Osteoblast (primary cell): ENCODE measurements around the gene NLGN1. TPM values are rescaled to one million over a fixed set of nuclear protein-coding genes. Genes with fewer than 3 reads are reported as not detected.

Experiments used
- DNase-seq: peaks from one replicate; pipeline ENCODE4 v3.0.0; 2011; ENCODE audit warnings: low spot score, mixed read lengths; ENCODE audit not compliant: insufficient read length; ENCODE audit errors: missing footprints
- H2AFZ ChIP-seq: 2 replicates; pipeline ENCODE4 v1.6.0; 2011; ENCODE audit warnings: mild to moderate bottlenecking, low read length
- H3K27ac ChIP-seq: 2 replicates; pipeline ENCODE4 v1.5.1; 2011; ENCODE audit warnings: mild to moderate bottlenecking, low read depth, low read length, moderate library complexity
- H3K27me3 ChIP-seq: 2 replicates; pipeline ENCODE4 v1.6.0; 2012; ENCODE audit warnings: mild to moderate bottlenecking, control low read depth, inconsistent platforms, low read length, moderate library complexity; ENCODE audit not compliant: insufficient read depth
- H3K36me3 ChIP-seq: 2 replicates; pipeline ENCODE4 v1.5.1; 2011; ENCODE audit warnings: mild to moderate bottlenecking, low read length, control low read depth, moderate library complexity; ENCODE audit not compliant: insufficient read depth
- H3K4me1 ChIP-seq: 2 replicates; pipeline ENCODE4 v1.5.1; 2011; ENCODE audit warnings: mild to moderate bottlenecking, low read length, control low read depth, moderate library complexity; ENCODE audit not compliant: insufficient read depth
- H3K4me2 ChIP-seq: 2 replicates; pipeline ENCODE4 v1.6.0; 2011; ENCODE audit warnings: mild to moderate bottlenecking, low read length; ENCODE audit not compliant: insufficient read depth
- H3K4me3 ChIP-seq: fragments of 200-600 bp; sonication (generic); 3 replicates; pipeline ENCODE4 v1.5.1; 2012; ENCODE audit warnings: mild to moderate bottlenecking, low read length, inconsistent platforms; ENCODE audit not compliant: insufficient read depth
- H3K79me2 ChIP-seq: 2 replicates; pipeline ENCODE4 v1.6.0; 2012; ENCODE audit warnings: mild to moderate bottlenecking, low read length, control low read depth, inconsistent platforms; ENCODE audit not compliant: insufficient read depth
- H3K9me3 ChIP-seq: 2 replicates; pipeline ENCODE4 v1.5.1; 2011; ENCODE audit warnings: low read depth, low read length, control low read depth
- H4K20me1 ChIP-seq: 2 replicates; pipeline ENCODE4 v1.6.0; 2012; ENCODE audit warnings: mild to moderate bottlenecking, low read length, control low read depth; ENCODE audit not compliant: insufficient read depth
- CTCF ChIP-seq: IDR thresholded peaks from 2 replicates; pipeline ENCODE4 v1.5.1; 2011; ENCODE audit warnings: mild to moderate bottlenecking, low read depth, low read length, moderate library complexity; ENCODE audit errors: extremely low read depth
- total RNA-seq: library from RNA; depleted of rRNA; stranded (reverse); fragments of >200 nt; gene quantifications from 2 replicates; pipeline ENCODE4 v1.2.3, GENCODE V29; 2012

The NLGN1 gene
- total RNA-seq, 1 donor: 9.0 TPM

DNA sequence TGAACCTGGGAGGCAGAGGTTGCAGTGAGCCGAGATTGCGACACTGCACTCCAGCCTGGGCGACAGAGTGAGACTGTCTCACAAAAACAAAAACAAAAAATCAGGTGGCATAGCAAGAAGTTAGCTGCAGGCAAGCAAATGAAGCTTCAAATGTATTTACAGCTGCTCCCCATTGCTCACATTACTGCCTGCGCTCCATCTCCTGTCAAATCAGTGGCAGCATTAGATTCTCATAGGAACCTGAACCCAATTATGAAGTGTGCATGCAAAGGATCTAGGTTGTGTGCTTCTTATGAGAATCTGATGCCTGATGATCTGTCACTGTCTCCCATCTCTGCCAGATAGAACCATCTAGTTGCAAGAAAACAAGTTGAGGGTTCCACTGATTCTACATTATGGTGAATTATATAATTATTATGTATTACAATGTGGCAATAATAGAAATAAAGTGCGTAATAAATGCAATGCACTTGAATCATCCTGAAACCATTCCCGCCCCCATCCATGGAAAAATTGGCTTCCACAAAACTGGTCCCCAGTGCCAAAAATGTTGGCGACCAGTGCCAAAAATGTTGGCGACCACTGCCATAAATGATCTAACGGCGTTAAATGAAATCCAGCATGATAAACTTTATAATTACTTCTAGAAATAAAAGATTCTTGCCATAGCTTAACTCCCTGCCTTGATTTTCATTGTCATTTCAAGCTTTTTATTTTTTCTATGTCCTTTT, 844.9 kb downstream of the NLGN1 start:
- no peaks in the 10 kb centered on the region for H3K9me3 ChIP-seq
- peaks cover 9% of the 10 kb centered on the region for H3K4me1 ChIP-seq
- H3K27me3 ChIP-seq: no peaks in the 10 kb centered on the region
- no peaks in the 10 kb centered on the region for H3K36me3 ChIP-seq
- no peak for TF ChIP-seq CTCF
- no peak for DNase-seq
- H4K20me1 ChIP-seq: no peaks in the 10 kb centered on the region
- peak overlapping the region; percentile 42 for H3K27ac ChIP-seq
- no peaks in the 10 kb centered on the region for H3K79me2 ChIP-seq
- H2AFZ ChIP-seq: no peak overlapping the region
- no peak overlapping the region for H3K4me3 ChIP-seq
- H3K4me2 ChIP-seq: no peak overlapping the region

- peaks cover 9% of the 10 kb centered on the region for H3K4me1 ChIP-seq
- H3K4me3 ChIP-seq: no peak overlapping the region
- no peaks in the 10 kb centered on the region for H3K9me3 ChIP-seq
- no peak for TF ChIP-seq CTCF
- peak overlapping the region; percentile 58 for H3K4me2 ChIP-seq
- DNase-seq: peak; percentile 60
- no peaks in the 10 kb centered on the region for H4K20me1 ChIP-seq
- H3K27ac ChIP-seq: peak overlapping the region; percentile 42
- no peaks in the 10 kb centered on the region for H3K79me2 ChIP-seq
- no peaks in the 10 kb centered on the region for H3K27me3 ChIP-seq
- H3K36me3 ChIP-seq: no peaks in the 10 kb centered on the region
- H2AFZ ChIP-seq: peak overlapping the region; percentile 51
Observed at GRCh38 chr3:174243171-174243570, 845.6 kb downstream of the NLGN1 start.

GRCh38 chr3:174247687-174248152, 850.2 kb downstream of the NLGN1 start:
- no peak for TF ChIP-seq CTCF
- no peak overlapping the region for H3K4me2 ChIP-seq
- no peak overlapping the region for H2AFZ ChIP-seq
- peaks cover 6% of the 10 kb centered on the region for H3K4me1 ChIP-seq
- no peak overlapping the region for H3K4me3 ChIP-seq
- no peaks in the 10 kb centered on the region for H3K36me3 ChIP-seq
- H4K20me1 ChIP-seq: no peaks in the 10 kb centered on the region
- H3K79me2 ChIP-seq: no peaks in the 10 kb centered on the region
- no peaks in the 10 kb centered on the region for H3K9me3 ChIP-seq
- H3K27ac ChIP-seq: no peak overlapping the region
- no peaks in the 10 kb centered on the region for H3K27me3 ChIP-seq
- no peak for DNase-seq

DNA sequence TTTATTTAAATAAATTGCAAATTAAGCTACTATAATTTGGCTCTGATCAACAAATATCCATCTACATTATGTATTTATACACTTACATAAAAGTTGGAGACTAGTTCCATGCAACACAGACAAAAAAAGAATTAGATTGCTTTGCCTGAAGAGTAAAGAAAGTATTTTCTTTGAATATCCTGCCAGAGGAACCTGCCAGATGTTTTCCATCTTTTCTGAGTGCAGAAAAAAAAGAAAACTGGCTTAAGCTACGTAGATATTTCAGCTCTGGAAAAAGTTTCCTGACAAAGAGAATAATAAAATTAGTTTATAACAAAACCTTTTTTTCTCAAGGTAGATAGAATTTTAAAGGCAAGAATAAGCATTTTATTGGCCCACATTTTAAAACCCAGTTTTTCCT, 854.1 kb downstream of the NLGN1 start:
- H3K9me3 ChIP-seq: no peaks in the 10 kb centered on the region
- H3K4me2 ChIP-seq: no peak overlapping the region
- TF ChIP-seq CTCF: no peak
- no peak for DNase-seq
- no peak overlapping the region for H3K4me3 ChIP-seq
- H4K20me1 ChIP-seq: no peaks in the 10 kb centered on the region
- H3K36me3 ChIP-seq: no peaks in the 10 kb centered on the region
- no peaks in the 10 kb centered on the region for H3K4me1 ChIP-seq
- no peak overlapping the region for H2AFZ ChIP-seq
- no peaks in the 10 kb centered on the region for H3K79me2 ChIP-seq
- no peaks in the 10 kb centered on the region for H3K27me3 ChIP-seq
- H3K27ac ChIP-seq: no peak overlapping the region
